GM19463 (cell line): ENCODE data around the gene HACD2.
"Not testable (repeated sequence)": the region's sequence is repeated elsewhere in the genome, so short reads cannot be mapped to it uniquely, and the experiment has no call there.

Experiments used
- ATAC-seq: cut with Tn5 transposase; IDR thresholded peaks from one replicate; pipeline ENCODE4 v1.9.1; 2021; ENCODE audit warnings: mild to moderate bottlenecking, moderate library complexity; ENCODE audit not compliant: unreplicated experiment

HACD2 gene

DNA sequence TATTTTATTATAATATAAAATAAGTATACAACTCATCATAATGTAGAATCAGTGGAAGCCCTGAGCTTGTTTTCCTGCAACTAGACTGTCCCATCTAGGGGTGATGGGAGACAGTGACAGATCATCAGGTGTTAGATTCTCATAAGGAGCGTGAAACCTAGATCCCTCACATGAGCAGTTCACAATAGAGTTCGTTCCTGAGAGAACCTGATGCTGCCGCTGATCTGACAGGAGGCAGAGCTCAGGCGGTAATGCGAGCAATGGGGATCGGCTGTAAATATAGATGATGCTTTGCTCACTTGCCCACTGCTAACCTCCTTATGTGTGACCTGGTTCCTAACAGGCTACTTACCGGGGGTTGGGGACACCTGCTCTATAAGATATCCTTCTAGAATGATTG, 26.8 kb upstream of the HACD2 start:
- ATAC-seq = not testable (repeated sequence)

DNA sequence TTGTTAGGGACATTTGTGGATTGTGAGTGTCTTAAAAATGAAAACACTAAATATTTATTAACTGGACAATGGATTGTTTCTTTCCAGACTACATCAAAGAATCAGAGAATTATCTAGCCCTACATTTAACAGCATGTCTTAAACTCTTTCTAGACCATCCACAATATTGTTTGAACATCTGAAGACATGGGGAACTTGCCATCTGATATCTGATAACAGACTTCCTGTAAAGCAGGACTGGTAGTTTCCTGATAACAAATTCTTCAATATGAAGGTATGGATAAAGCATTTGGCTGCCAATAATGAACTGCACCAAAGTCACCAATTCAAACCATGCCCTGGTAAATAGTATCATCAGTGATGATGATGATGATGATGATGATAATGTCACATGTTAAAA, 26.2 kb upstream of the HACD2 start:
- ATAC-seq = no peak

DNA sequence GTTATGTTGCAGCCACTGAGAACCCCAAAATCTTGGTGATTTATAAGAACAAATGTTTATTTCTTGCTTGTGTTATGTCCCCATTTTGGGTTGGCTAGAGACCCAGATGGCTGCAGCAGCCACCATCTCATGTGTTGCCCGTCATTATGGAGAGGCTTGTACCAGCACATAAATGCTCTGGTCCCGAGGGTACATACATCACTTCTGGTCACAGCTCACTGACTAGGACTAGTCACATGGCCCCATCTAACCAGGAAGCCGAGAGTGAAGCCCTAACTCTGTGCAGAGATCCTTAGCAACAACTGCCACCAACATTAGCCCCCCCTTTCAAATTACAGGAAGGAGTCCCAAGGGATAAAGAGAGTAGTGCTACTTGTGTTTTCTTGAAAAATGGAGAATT, 25.5 kb upstream of the HACD2 start:
- ATAC-seq = peak; percentile 74

GRCh38 chr3:123609063-123609462, 24.2 kb upstream of the HACD2 start:
- ATAC-seq = no peak

DNA sequence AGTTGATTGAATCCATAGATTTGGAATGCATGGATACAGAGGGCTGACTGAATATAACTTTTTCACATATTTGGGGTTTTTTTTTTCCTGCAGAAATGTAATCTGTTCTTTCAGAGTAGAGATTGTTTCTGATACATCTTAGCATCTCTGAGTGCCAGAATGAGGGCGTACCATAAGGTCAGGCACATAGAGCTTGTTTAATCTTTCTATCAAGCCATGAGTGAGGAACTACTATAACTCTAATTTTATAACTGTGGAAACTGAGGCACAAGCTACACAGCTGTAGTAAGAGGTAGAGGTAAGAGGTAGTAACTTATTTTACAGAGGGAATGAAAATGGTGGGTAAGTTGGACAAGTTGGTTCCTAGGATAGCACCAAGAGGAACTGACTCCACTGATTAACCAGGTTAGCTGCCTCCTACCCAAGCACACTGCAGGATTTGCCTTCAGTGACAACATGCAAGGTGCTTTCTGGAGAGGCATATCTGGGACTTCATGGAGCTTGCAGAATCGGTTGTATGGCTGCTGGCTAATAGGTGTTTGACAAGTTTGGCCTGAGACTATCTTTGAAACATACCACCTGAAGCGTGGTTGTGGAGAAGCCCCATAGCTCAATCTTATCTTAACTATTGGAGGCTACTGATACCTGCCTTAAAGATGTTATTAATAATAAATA, 23.5 kb upstream of the HACD2 start:
- no peak for ATAC-seq

GRCh38 chr3:123606527-123606926, 21.7 kb upstream of the HACD2 start:
- ATAC-seq = no peak

DNA sequence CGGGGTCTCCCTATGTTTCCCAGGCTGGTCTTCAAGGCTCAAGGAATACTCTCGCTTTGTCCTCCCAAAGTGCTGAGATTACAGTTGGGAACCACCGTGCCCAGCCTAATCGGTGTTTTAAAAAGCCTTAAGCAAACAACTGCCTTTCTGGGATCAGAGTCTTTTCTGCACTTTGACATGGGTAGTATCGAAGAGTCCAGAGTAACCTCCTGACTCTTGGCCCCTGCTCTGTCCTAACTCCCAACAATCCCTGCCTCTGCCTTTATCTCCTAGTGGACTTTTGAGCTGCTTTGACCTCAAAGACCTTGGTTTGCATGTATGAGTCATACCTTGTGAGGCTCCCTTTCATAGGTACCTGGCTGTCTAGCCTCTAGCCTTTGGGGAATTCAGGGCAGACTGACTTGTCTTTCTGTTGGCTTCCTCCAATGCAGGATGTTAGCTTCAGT, 21.0 kb upstream of the HACD2 start:
- peak; percentile 83 for ATAC-seq

- not testable (repeated sequence) for ATAC-seq
Measured at GRCh38 chr3:123603153-123603552, 18.3 kb upstream of the HACD2 start.

DNA sequence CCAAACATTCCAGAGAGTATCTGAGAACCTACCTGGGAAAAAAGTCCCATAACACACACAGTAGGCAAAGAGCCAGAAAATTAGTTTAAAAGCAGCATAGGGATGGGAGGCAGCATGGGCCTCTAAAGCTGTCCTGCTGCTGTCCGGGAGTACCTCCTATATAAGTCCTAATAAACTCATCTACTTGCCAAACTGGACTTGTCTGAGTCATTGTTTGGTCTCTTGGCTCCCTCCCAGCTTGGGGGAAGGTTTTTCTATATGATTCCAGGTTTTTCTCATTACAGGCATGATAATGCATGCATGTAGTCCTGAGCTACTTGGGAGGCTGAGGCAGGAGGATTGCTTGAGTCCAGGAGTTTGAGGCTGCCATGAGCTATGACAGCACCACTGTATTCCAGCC, 17.5 kb upstream of the HACD2 start:
- no peak for ATAC-seq

DNA sequence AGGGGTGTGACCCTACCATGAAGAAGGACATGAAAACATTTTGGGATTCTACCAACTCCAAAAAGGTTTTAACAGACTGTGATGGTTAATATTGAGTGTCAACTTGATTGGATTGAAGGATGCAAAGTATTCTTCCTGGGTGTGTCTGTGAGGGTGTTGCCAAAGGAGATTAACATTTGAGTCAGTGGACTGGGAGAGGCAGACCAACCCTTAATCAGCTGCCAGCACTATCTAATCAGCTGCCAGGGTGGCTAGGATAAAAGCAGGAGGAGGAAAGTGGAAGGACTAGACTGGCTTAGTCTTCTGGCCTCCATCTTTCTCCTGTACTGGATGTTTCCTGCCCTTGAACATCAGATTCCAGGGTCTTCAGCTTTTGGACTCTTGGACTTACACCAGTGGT, 16.0 kb upstream of the HACD2 start:
- ATAC-seq = not testable (repeated sequence)

DNA sequence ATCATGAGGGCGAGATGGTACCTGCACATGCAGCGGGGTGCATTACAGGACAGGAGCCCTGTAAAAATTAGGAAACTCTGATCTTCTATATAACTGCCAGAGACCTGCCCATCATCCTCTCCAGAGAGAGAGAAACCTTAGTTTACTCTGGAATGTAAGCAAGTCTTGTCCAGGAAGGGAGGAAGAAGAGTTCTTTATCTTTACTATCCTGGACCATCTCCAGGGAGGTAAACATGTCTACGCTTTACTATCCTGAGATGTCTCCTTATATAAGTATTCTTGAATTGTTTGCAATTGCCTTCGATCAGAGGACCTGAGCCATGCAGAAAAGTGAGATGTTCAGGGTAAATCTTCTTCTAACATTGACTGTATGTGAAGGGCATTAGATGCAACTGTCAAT, 12.7 kb upstream of the HACD2 start:
- no peak for ATAC-seq

GRCh38 chr3:123595396-123596180, 10.7 kb upstream of the HACD2 start:
- no peak for ATAC-seq

- ATAC-seq = no peak
Measured at GRCh38 chr3:123593381-123593780, 8.5 kb upstream of the HACD2 start.

DNA sequence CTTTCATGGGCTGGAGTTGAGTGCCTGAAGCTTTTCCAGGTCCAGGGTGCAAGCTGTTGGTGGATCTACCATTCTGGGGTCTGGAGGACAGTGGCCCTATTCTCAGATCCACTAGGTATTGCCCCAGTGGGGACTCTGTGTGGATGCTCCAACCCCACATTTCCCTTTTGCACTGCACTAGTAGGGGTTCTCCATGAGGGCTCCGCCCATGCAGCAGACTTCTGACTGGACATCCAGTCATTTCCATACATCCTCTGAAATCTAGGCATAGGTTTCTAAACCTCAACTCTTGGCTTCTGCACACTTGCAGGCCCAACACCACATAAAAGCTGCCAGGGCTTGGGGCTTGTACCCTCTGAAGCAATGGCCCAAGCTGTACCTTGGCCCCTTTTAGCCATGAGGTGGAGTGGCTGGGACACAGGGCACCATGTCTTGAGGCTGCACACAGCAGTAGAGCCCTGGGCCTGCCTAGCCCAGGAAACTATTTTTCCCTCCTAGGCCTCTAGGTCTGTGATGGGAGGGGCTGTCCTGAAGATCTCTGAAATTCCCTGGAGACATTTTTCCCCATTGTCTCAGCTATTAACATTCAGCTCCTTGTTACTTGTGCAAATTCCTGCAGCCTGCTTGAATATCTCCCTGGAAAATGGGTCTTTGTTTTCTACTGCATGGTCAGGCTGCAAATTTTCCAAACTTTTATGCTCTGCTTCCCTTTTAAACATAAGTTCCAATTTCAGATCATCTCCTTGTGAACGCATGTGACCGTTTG, 6.0 kb upstream of the HACD2 start:
- ATAC-seq = no peak

DNA sequence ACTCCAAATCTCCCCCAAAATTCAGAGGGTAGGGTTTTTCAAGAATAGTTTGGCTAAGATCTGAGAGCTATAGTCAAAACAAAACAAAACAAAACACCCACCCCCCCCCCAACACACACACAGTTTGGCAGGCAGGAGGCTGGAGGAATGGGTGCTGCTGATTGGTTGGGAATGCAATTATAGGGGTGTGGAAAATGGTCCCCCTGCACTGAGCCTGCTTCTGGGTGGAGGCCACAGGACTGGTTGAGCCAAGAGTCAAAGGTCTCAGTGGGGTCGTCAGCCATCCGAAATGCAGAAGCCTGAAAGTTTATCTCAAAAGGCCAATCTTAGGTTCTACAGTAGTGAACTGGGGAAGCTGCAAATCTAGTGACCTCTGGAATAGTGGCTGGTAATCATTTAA, 2.5 kb upstream of the HACD2 start:
- no peak for ATAC-seq

- no peak for ATAC-seq
Measured at GRCh38 chr3:123586968-123587367, 2.1 kb upstream of the HACD2 start.

DNA sequence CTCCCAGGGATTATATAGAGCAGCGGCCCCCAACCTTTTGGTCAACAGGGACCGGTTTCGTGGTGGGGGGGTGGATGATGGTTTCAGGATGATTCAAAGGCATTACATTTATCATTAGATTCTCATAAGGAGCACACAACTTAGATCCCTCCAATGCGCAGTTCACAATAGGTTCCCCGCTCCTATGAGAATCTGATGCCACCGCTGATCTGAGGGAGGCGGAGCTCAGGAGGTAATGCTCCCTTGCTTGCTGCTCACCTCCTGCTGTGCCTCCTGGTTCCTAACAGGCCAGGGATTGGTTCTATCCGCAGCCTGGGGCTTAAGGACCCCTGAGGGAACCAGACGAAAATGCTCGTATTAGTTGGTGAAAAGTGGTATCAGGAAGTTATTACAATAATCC, 1.3 kb upstream of the HACD2 start:
- no peak for ATAC-seq

DNA sequence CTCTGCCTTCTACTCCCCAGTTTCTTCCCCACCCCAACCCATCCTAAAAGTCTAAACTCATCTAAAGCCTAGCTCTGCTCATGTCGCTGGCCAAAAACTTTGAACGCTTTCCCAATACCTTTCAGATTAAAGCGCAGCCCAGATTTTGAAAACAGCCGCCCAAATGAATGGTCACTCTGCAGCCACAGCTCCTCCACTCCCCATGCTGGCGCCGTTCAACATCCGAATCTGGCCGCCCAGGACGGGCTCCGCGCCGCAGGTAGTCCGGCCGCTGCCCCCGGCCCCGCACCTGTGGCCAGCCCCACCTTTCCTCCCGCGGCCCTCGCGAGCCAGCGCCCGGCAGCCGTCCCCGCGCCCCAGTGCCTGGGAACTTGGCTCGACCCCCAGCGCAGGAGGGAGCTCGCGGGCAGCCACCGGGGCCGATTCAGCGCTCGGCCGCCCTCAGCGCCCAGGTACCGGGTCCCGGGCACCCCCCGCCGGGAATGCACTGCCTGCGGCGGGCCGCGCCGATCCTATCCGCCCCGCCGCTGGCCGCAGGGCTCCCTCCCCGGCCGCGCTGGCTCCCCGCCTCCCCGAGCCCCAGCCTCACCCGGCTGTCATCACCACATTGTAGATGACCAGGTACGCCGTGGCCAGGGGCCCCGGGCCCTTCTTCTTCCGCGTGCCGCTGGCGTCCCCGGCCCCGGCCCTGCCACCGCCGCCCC, 417 bp downstream of the HACD2 start:
- peak; percentile 36 for ATAC-seq

GRCh38 chr3:123583561-123583960, 1.3 kb downstream of the HACD2 start:
- no peak for ATAC-seq

DNA sequence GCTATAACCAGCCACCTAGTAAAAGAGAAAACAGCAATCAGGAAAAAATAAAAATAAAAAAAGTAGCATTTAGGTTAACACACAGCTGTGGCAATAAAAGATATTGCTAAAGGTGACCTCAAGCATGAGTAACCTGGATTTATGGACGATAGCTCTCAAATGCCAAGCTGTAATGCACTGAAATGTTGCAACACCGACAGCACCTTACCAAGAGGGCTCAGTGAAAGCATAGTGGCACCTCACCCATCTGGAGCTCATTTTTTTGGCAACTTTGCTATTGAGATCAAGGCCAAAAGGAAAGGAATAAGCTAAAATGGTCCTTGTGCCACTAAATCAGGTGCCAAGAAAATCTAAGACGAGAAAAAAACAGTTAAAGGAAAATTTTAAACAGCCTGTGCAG, 2.5 kb downstream of the HACD2 start:
- no peak for ATAC-seq

GRCh38 chr3:123576122-123576521, 8.7 kb downstream of the HACD2 start:
- ATAC-seq = peak; percentile 56
